Fibroblast of pulmonary artery (primary cell): ENCODE results near the gene CNTD1.

ENCODE experiments used
- DNase-seq: peaks from one replicate; pipeline ENCODE4 v3.0.0-alpha.2; 2010; ENCODE audit warnings: low read depth
- H3K4me3 ChIP-seq: replicated peaks from 2 replicates; pipeline ENCODE4 v1.5.1; 2011; ENCODE audit warnings: low read depth, mild to moderate bottlenecking, control low read depth, low read length, moderate library complexity
- CTCF ChIP-seq: IDR thresholded peaks from 2 replicates; pipeline ENCODE4 v1.5.1; 2011; ENCODE audit warnings: mild to moderate bottlenecking, control low read depth, low read length, inconsistent platforms; ENCODE audit errors: missing control alignments

The CNTD1 gene

GRCh38 chr17:42841975-42842685, 43.5 kb downstream of the CNTD1 start:
- no peak for TF ChIP-seq CTCF
- no peak for DNase-seq
- H3K4me3 ChIP-seq = no peak overlapping the region

DNA sequence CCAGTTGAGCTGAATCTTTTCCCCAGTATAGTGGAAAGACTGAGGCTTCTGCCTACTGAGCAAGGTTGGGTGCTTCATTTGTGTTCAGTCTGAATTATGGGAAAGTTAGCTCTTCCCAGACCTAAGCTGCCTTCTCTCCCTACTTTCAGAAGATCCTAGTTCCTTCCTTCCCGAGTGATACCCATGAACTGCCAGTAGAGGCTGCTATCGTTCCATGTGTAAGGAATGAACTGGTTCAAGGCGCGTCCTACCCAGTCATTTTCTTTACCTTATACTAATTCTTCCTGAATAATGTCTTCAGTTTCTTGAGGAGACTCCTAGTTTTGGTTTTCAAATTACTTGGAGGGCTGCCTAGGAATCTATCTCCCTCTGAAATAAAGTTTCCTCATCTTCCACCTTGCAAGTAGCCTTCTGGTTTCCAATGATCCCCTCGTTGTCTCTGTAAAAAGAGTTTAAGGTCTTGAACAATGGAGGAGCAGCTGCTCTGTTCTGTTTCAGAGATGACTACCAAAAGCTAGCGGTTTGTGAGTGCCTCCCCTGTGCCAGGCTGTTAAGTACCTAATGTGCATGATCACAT, 44.8 kb downstream of the CNTD1 start:
- DNase-seq = peak; percentile 85
- no peak overlapping the region for H3K4me3 ChIP-seq
- no peak for TF ChIP-seq CTCF

- peak; percentile 30 for DNase-seq
- TF ChIP-seq CTCF = no peak
- no peak within 1 kb of the TSS for H3K4me3 ChIP-seq
Observed at GRCh38 chr17:42844271-42844670, 45.6 kb downstream of the CNTD1 start, which contains the start of gene AOC2. AOC2 (plus strand) TSS chr17:42844580; CDS start chr17:42844627, 47 bp downstream.

GRCh38 chr17:42844761-42845555, 46.3 kb downstream of the CNTD1 start:
- no peak for DNase-seq
- TF ChIP-seq CTCF = no peak
- H3K4me3 ChIP-seq = no peak overlapping the region

DNA sequence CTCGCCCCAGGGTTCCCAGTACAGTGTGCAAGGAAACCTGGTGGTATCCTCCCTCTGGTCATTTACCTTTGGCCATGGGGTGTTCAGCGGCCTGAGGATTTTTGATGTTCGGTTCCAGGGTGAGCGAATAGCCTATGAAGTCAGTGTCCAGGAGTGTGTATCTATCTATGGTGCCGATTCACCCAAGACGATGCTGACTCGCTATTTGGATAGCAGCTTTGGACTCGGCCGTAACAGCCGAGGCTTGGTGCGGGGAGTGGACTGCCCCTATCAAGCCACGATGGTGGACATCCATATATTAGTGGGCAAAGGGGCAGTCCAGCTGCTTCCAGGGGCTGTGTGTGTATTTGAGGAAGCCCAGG, 46.9 kb downstream of the CNTD1 start:
- H3K4me3 ChIP-seq = no peak overlapping the region
- DNase-seq = no peak
- no peak for TF ChIP-seq CTCF

DNA sequence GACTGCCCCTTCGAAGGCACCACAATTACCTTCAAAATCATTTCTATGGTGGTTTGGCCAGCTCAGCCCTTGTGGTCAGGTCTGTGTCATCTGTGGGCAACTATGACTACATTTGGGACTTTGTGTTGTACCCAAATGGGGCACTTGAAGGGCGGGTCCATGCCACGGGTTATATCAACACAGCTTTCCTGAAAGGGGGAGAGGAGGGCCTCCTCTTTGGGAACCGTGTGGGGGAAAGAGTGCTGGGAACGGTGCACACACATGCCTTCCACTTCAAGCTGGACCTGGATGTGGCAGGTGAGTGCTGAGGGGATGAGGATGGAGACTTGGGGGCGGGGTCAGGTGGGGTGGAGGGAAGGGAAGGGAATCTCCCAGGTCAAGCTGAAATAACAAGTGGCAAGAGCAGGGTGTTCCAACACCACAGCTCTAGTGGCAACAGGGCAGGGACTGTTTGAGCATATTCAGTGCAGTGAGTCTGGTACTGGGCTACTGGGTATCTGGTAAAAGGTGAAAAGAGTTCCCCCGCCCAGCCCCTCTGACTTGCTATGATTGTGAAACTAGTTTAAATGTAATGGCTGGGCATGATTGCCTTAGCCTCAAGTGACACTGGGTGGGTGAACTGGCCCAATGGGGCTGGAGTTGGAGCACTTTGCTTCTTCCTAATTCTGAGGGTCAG, 47.4 kb downstream of the CNTD1 start:
- TF ChIP-seq CTCF = no peak
- H3K4me3 ChIP-seq = no peak overlapping the region
- no peak for DNase-seq
